H1 (cell line): ENCODE results near the gene TACC2. TPM values are rescaled to one million over a fixed set of nuclear protein-coding genes. Genes with fewer than 3 reads are reported as not detected.

Source experiments
- CTCF ChIA-PET: fragments of 300-600 bp; sonication (Branson Sonifier 250); formaldehyde crosslinking; loops from one replicate; lab custom pipeline; 2021; ENCODE audit not compliant: partially characterized antibody; lab: Charles Lee
- POLR2A ChIA-PET: fragments of 300-600 bp; sonication (Branson Sonifier 250); formaldehyde crosslinking; loops from one replicate; lab custom pipeline; 2021; ENCODE audit warnings: inconsistent platforms; ENCODE audit not compliant: partially characterized antibody; lab: Charles Lee
- DNase-seq, 2 experiments: peaks; one replicate each; pipeline versions ENCODE4 v3.0.0 to v3.0.0-alpha.2; 2010 to 2022; ENCODE audit warnings: low spot score in 2 of 2, low read depth in 1 of 2, mixed read lengths in 1 of 2
- FAIRE-seq: peaks from 2 replicates; lab custom pipeline; 2011; peaks lifted over from hg19 to GRCh38; lab: Jason Lieb, UNC
- H2AFZ ChIP-seq: 2 replicates; pipeline ENCODE4 v1.8.1; 2012; ENCODE audit warnings: low read length, inconsistent platforms
- H2AK5ac ChIP-seq: 2 replicates; pipeline ENCODE4 v1.6.1; 2013; ENCODE audit warnings: low read depth, low read length
- H2BK120ac ChIP-seq: replicated peaks from 2 replicates; pipeline ENCODE3; 2013; ENCODE audit warnings: low read depth, low read length, inconsistent platforms
- H2BK12ac ChIP-seq: 2 replicates; pipeline ENCODE4 v1.6.1; 2013; ENCODE audit warnings: low read depth, low read length
- H2BK15ac ChIP-seq: 2 replicates; pipeline ENCODE4 v1.6.1; 2013; ENCODE audit warnings: low read length
- H2BK20ac ChIP-seq: 2 replicates; pipeline ENCODE4 v1.6.1; 2013; ENCODE audit warnings: low read length
- H2BK5ac ChIP-seq: 2 replicates; pipeline ENCODE4 v1.6.1; 2013; ENCODE audit warnings: low read depth, low read length
- H3K14ac ChIP-seq: 2 replicates; pipeline ENCODE4 v1.6.1; 2013; ENCODE audit warnings: inconsistent platforms; ENCODE audit not compliant: insufficient read length
- H3K18ac ChIP-seq: 2 replicates; pipeline ENCODE4 v1.6.1; 2013; ENCODE audit warnings: low read length; ENCODE audit errors: extremely low read depth
- H3K23ac ChIP-seq: 2 replicates; pipeline ENCODE4 v1.6.1; 2013; ENCODE audit warnings: inconsistent platforms; ENCODE audit not compliant: insufficient read length
- H3K23me2 ChIP-seq: 2 replicates; pipeline ENCODE4 v1.6.1; 2013; ENCODE audit warnings: low read depth, low read length
- H3K27ac ChIP-seq: 2 replicates; pipeline ENCODE4 v1.6.1; 2011; ENCODE audit warnings: low read depth, low read length, inconsistent platforms
- H3K27me3 ChIP-seq, 4 experiments: replicated peaks in 1 of 4; 1 replicate in 1 of 4; 2 replicates in 3 of 4; pipeline versions ENCODE4 v1.6.1 to v1.8.1; 2011 to 2013; ENCODE audit warnings: low read length in 3 of 4, mild to moderate bottlenecking in 3 of 4, inconsistent platforms in 2 of 4, mixed read lengths in 2 of 4, moderate library complexity in 1 of 4; ENCODE audit not compliant: control insufficient read depth in 3 of 4, insufficient read depth in 3 of 4; ENCODE audit errors: extremely low read depth in 1 of 4
- H3K36me3 ChIP-seq, 4 experiments: 2 replicates each; pipeline versions ENCODE4 v1.6.1 to v1.8.1; 2011 to 2013; ENCODE audit warnings: mild to moderate bottlenecking in 4 of 4, low read length in 3 of 4, moderate library complexity in 2 of 4, control low read depth in 1 of 4, inconsistent platforms in 1 of 4; ENCODE audit not compliant: insufficient read depth in 4 of 4, control insufficient read depth in 2 of 4
- H3K4ac ChIP-seq: replicated peaks from 2 replicates; pipeline ENCODE3; 2013; ENCODE audit warnings: low read length, low read depth, mixed read lengths, inconsistent platforms; ENCODE audit not compliant: insufficient read length
- H3K4me1 ChIP-seq, 4 experiments: replicated peaks in 1 of 4; 1 replicate in 1 of 4; 2 replicates in 3 of 4; pipeline versions ENCODE4 v1.6.1 to v1.8.1; 2011 to 2013; ENCODE audit warnings: low read length in 3 of 4, inconsistent platforms in 2 of 4, mixed read lengths in 1 of 4; ENCODE audit not compliant: insufficient read depth in 4 of 4, control insufficient read depth in 3 of 4
- H3K4me2 ChIP-seq, 2 experiments: 2 replicates each; pipeline versions ENCODE4 v1.6.1 to v1.8.1; 2011 to 2013; ENCODE audit warnings: low read depth in 2 of 2, low read length in 2 of 2, control low read depth in 1 of 2, inconsistent platforms in 1 of 2, mild to moderate bottlenecking in 1 of 2; ENCODE audit not compliant: insufficient read depth in 1 of 2
- H3K4me3 ChIP-seq, 4 experiments: fragments of 200-600, 300-600 bp in 1 of 4; sonication (generic), shearing (Covaris generic), sonication (Bioruptor Twin) in 1 of 4; 2 replicates each; pipeline versions ENCODE4 v1.5.1 to v1.8.1; 2011 to 2016; ENCODE audit warnings: low read length in 4 of 4, low read depth in 3 of 4, control low read depth in 2 of 4, inconsistent platforms in 2 of 4, mild to moderate bottlenecking in 2 of 4, mixed read lengths in 1 of 4, moderate library complexity in 1 of 4; ENCODE audit not compliant: insufficient read depth in 2 of 4; ENCODE audit errors: extremely low read depth in 1 of 4
- H3K56ac ChIP-seq: replicated peaks from 2 replicates; pipeline ENCODE3; 2013; ENCODE audit warnings: low read depth, mild to moderate bottlenecking, mixed read lengths, low read length, inconsistent platforms; ENCODE audit not compliant: insufficient read length
- H3K79me1 ChIP-seq: 2 replicates; pipeline ENCODE4 v1.6.1; 2013; ENCODE audit warnings: low read depth, low read length, control low read depth
- H3K79me2 ChIP-seq, 2 experiments: 2 replicates each; pipeline versions ENCODE4 v1.6.1 to v1.8.1; 2012 to 2013; ENCODE audit warnings: low read length in 2 of 2, mild to moderate bottlenecking in 2 of 2, inconsistent platforms in 1 of 2; ENCODE audit not compliant: insufficient read depth in 2 of 2, control insufficient read depth in 1 of 2
- H3K9ac ChIP-seq, 4 experiments: replicated peaks in 1 of 4; 1 replicate in 1 of 4; 2 replicates in 3 of 4; pipeline versions ENCODE4 v1.6.1 to v1.8.1; 2011 to 2013; ENCODE audit warnings: low read depth in 3 of 4, low read length in 3 of 4, control low read depth in 2 of 4, mild to moderate bottlenecking in 2 of 4, moderate library complexity in 2 of 4, inconsistent platforms in 1 of 4; ENCODE audit errors: extremely low read depth in 1 of 4
- H3K9me3 ChIP-seq, 2 experiments: 2 replicates each; pipeline versions ENCODE4 v1.6.1 to v1.8.1; 2012 to 2013; ENCODE audit warnings: mild to moderate bottlenecking in 2 of 2, moderate library complexity in 2 of 2, control low read depth in 1 of 2, inconsistent platforms in 1 of 2, low read depth in 1 of 2, low read length in 1 of 2, mixed read lengths in 1 of 2; ENCODE audit not compliant: insufficient read depth in 2 of 2
- H4K20me1 ChIP-seq, 2 experiments: replicated peaks in 1 of 2; 2 replicates each; pipeline versions ENCODE3 to v1.8.1; 2011 to 2013; ENCODE audit warnings: inconsistent platforms in 2 of 2, low read length in 2 of 2, mild to moderate bottlenecking in 1 of 2; ENCODE audit not compliant: insufficient read depth in 2 of 2, control insufficient read depth in 1 of 2
- H4K5ac ChIP-seq: 2 replicates; pipeline ENCODE4 v1.6.1; 2013; ENCODE audit warnings: low read length, low read depth, mixed read lengths, inconsistent platforms; ENCODE audit not compliant: insufficient read length
- H4K8ac ChIP-seq: 2 replicates; pipeline ENCODE4 v1.8.0; 2013; ENCODE audit warnings: mild to moderate bottlenecking, moderate library complexity, low read length, inconsistent platforms; ENCODE audit not compliant: insufficient read depth; ENCODE audit errors: extremely low read depth
- H4K91ac ChIP-seq: replicated peaks from 2 replicates; pipeline ENCODE3; 2013; ENCODE audit warnings: low read length, mixed read lengths, inconsistent platforms; ENCODE audit not compliant: insufficient read length
- GTF2F1 ChIP-seq: IDR thresholded peaks from 2 replicates; pipeline ENCODE4 v1.6.1; 2012; ENCODE audit warnings: low read depth, low read length, improper control_type of control experiment, borderline replicate concordance
- JUND ChIP-seq: IDR thresholded peaks from 2 replicates; pipeline ENCODE4 v1.6.1; 2011; ENCODE audit warnings: mild to moderate bottlenecking, improper control_type of control experiment, low read length
- KDM1A ChIP-seq: fragments of 200-600, 300-600 bp; sonication (generic); IDR thresholded peaks from 2 replicates; pipeline ENCODE4 v1.7.1; 2016; ENCODE audit warnings: mild to moderate bottlenecking, low read length, borderline replicate concordance
- SIN3A ChIP-seq, 2 experiments: IDR thresholded peaks in 1 of 2; conservative IDR thresholded peaks in 1 of 2; 2 replicates each; pipeline ENCODE4 v1.6.1; 2011 to 2012; ENCODE audit warnings: low read length in 2 of 2, improper control_type of control experiment in 1 of 2, low read depth in 1 of 2, mild to moderate bottlenecking in 1 of 2
- SP4 ChIP-seq: IDR thresholded peaks from 2 replicates; pipeline ENCODE4 v1.6.1; 2012; ENCODE audit warnings: low read length, inconsistent platforms
- SUZ12 ChIP-seq: fragments of 200-600 bp; sonication (generic); IDR thresholded peaks from 2 replicates; pipeline ENCODE4 v1.6.1; 2012; ENCODE audit warnings: mild to moderate bottlenecking, inconsistent platforms, low read length, moderate library complexity, mixed read lengths
- TAF7 ChIP-seq: optimal IDR thresholded peaks from 2 replicates; pipeline ENCODE3; 2011; ENCODE audit warnings: low read depth, mild to moderate bottlenecking, inconsistent platforms, low read length, moderate library complexity, borderline replicate concordance
- WGBS, 2 experiments: shearing (Covaris generic) in 1 of 2; methylation state at CpG; one replicate each; pipeline versions ENCODE4 v1.1.6 to v1.1.7; 2013 to 2015; ENCODE audit warnings: low lambda C conversion rate in 2 of 2, mixed read lengths in 2 of 2, inconsistent platforms in 1 of 2, low coverage in 1 of 2, missing lambda C conversion rate in 1 of 2; ENCODE audit not compliant: insufficient replicate concordance in 2 of 2, insufficient coverage in 1 of 2, insufficient read length in 1 of 2; ENCODE audit errors: extremely low coverage in 1 of 2, missing lambda C conversion rate in 1 of 2; 5-methylcytosine and 5-hydroxymethylcytosine counted together
- polyA plus RNA-seq, 7 experiments: library from polyadenylated mRNA; depleted of rRNA in 3 of 7; stranded (reverse) in 5 of 7; unstranded in 2 of 7; fragments of >200 nt in 5 of 7; fragments of 200-250 nt in 2 of 7; gene quantifications; 1 replicate in 5 of 7; 2 replicates in 1 of 7; 4 replicates in 1 of 7; pipeline versions ENCODE4 v1.2.1 to v1.2.3, GENCODE V29; 2011 to 2013; ENCODE audit warnings: missing spikeins in 2 of 7, mixed read lengths in 2 of 7
- total RNA-seq: library from RNA; stranded (reverse); fragmentation: NEBNext Ultra II Directional; extraction: Animal tissue kit (Norgen Biotek cat#: 25700); gene quantifications from 2 replicates; pipeline ENCODE4 v1.2.1, GENCODE V29; 2021

Gene TACC2
- total and polyA plus RNA-seq, 2 of the 8 experiments (the other 6 are each of a cell fraction or from before 2014, with no cell fraction given) = 21.2 to 46.6 TPM

DNA sequence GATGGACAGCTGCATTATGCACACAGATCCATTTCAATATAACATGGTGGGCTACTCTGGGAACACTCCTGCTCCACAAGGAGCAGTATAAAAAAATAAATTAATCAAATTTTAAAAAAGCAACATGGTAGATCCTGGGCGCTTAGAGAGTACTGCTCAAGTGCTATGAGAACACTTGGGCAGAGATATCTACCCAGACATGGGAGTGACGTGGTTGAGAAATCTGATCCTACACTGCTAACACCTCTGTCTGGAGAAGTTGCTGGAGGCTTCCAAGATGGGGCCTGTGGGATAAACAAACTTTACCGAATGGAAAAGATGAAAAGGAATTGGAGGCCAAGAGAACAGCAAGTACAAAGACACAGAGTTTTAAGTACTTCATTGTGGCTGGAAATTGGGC is 23.0 kb upstream of the TACC2 start:
- Histone ChIP-seq H3K79me1 (no peaks in the 10 kb centered on the region), H3K4ac (no peak overlapping the region), H2BK12ac (no peak overlapping the region), H4K91ac (no peak overlapping the region), H3K79me2 (no peaks in the 10 kb centered on the region), H3K27ac (no peak overlapping the region), H2AK5ac (no peak overlapping the region), H3K23me2 (no peaks in the 10 kb centered on the region), H4K8ac (no peak overlapping the region), H2BK15ac (no peak overlapping the region), H2BK5ac (no peak overlapping the region), H3K9ac (no peak overlapping the region), H2BK20ac (no peak overlapping the region), H3K56ac (no peak overlapping the region), H3K4me2 (no peak overlapping the region), H3K27me3 (no peaks in the 10 kb centered on the region), H3K23ac (no peak overlapping the region), H4K20me1 (no peaks in the 10 kb centered on the region), H3K36me3 (peaks cover 6 to 69% (median 33%) of the 10 kb centered on the region in 4 experiments; a peak in 7 of 8 replicates), H4K5ac (no peak overlapping the region), H2AFZ (no peak overlapping the region), H3K4me3 (no peak overlapping the region), H3K9me3 (no peaks in the 10 kb centered on the region), H3K4me1 (no peaks in the 10 kb centered on the region), H2BK120ac (no peak overlapping the region), H3K18ac (no peak overlapping the region), H3K14ac (no peak overlapping the region)
- ChIA-PET CTCF (interaction anchor here (0.6 to 2.3 kb wide), 3 partner anchors 9 to 269 kb away, joined by 3 to 7 read pairs (median 3); partner anchors contain the start of gene NSMCE4A), POLR2A (interaction anchor here (1.2 to 2.1 kb wide), 4 partner anchors 8 to 14 kb away, joined by 3 to 5 read pairs (median 4); partner anchors contain the start of gene NSMCE4A)
- DNase-seq (no peak), FAIRE-seq (no peak)
- WGBS, 2 experiments = 95% methylated on average over 3 of the region's 3 CpGs; no CpG with 5 or more reads in 1 of the 2 experiments
- TF ChIP-seq JUND (no peak), SIN3A (conservative IDR thresholded peaks at IDR 0.05 in 1 of 2, IDR thresholded peaks at IDR 0.05 in 1 of 2; ENCODE audit: low read depth in 1 of 2, low read length in 2 of 2) (no peak), SP4 (no peak), GTF2F1 (no peak), SUZ12 (no peak), KDM1A (no peak), TAF7 (no peak)
